OCI-LY7 (cell line): ENCODE results near the gene ERBB2.

Source experiments
- EZH2phosphoT487 ChIP-seq: fragments of 200-600 bp; sonication (generic); IDR thresholded peaks from 2 replicates; pipeline ENCODE4 v1.6.1; 2018; ENCODE audit warnings: low read depth, borderline replicate concordance, mild to moderate bottlenecking, mixed run types, antibody characterized with exemption, low read length, moderate library complexity, mixed read lengths
- TF ChIP-seq, protein P1 (sequence below): fragments of 200-600 bp; sonication (generic); conservative IDR thresholded peaks from 2 replicates; pipeline ENCODE4 v1.5.1; 2014; ENCODE audit warnings: mild to moderate bottlenecking, antibody characterized with exemption, low read length, moderate library complexity, mixed read lengths

DNA sequence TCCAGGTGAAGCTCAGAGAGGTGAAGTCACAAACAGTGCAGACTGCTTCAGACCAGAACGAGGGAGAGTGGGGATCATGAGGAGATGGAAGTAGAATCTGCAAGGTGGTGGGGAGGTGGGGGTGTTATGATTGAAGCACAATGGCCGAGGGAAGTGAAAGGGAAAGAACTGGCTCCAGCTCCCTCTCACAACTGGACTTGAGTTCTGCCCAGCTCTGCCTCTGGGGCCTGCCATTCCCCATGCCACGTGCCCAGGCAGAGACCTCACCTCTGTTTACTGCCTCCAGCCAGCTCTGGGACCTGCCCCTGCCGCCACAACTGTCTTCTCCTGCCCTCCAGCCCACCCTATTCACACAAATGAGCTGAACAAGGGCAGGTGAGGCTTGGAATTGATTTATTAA lies 29.1 kb upstream of the ERBB2 start:
- TF ChIP-seq, protein P1, sequence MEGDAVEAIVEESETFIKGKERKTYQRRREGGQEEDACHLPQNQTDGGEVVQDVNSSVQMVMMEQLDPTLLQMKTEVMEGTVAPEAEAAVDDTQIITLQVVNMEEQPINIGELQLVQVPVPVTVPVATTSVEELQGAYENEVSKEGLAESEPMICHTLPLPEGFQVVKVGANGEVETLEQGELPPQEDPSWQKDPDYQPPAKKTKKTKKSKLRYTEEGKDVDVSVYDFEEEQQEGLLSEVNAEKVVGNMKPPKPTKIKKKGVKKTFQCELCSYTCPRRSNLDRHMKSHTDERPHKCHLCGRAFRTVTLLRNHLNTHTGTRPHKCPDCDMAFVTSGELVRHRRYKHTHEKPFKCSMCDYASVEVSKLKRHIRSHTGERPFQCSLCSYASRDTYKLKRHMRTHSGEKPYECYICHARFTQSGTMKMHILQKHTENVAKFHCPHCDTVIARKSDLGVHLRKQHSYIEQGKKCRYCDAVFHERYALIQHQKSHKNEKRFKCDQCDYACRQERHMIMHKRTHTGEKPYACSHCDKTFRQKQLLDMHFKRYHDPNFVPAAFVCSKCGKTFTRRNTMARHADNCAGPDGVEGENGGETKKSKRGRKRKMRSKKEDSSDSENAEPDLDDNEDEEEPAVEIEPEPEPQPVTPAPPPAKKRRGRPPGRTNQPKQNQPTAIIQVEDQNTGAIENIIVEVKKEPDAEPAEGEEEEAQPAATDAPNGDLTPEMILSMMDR: no peak
- no peak for TF ChIP-seq EZH2phosphoT487
